HG03469 (cell line): ENCODE measurements around the gene TMEM231.

ENCODE experiments used
- ATAC-seq: cut with Tn5 transposase; IDR thresholded peaks from one replicate; pipeline ENCODE4 v1.9.1; 2021; ENCODE audit warnings: mild to moderate bottlenecking, moderate library complexity, moderate number of reproducible peaks; ENCODE audit not compliant: unreplicated experiment

The TMEM231 gene

DNA sequence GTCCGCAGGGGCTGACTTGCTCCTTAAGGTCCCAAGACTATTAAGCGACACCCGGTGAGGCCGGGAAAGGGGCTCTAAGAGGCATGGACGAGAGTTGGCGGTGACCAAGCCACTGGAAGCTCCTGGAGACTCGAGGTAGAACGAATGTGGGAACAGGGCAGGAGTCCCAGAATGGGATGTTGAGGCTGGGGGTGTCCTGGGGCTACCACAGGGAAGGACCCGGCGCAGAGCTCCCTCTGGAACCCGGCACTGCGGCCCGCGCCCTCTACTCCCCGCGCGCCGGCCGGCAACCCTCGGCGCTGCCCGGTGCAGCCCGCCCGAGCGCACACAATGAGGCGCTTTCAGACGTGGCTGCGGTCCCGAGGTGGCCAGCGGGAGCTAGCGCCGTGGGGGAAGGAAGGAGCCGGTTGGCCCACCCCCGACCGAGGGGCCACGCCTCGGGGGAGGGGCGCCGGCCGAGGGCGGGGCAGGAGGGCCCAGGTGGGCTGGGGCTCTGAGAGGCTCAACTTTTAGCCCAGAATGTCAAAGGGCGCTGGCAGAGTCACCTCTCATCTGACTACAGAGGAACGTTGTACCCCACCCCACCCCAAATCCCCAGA is 60.9 kb downstream of the TMEM231 start, which contains the start of gene CHST6:
Gene CHST6 (minus strand): TSS at position 366 of the 599 bp plus-strand sequence. CDS start 15,613 bp downstream, outside the sequence.
- ATAC-seq: peak; percentile 57

DNA sequence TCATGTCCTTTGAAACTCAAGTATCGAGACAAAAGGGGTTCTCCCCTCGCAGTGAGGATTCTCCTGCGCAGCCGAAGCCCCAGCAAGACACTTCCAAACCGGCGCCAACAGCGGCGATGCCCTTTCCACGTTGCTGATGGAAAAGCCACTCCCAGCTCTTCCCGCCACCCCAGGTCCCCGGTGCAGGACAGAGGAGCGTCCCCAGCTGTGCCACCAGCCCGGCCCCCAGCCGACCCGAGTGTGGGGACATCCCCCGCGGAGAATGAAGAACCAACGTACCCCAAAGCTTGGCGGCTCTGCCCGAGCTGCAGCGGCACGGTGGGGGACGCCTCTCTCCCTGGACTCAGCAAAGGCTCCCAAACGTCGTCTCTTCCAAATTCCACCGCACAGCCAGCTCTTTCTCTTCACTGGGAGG is 61.4 kb downstream of the TMEM231 start:
- ATAC-seq: no peak

DNA sequence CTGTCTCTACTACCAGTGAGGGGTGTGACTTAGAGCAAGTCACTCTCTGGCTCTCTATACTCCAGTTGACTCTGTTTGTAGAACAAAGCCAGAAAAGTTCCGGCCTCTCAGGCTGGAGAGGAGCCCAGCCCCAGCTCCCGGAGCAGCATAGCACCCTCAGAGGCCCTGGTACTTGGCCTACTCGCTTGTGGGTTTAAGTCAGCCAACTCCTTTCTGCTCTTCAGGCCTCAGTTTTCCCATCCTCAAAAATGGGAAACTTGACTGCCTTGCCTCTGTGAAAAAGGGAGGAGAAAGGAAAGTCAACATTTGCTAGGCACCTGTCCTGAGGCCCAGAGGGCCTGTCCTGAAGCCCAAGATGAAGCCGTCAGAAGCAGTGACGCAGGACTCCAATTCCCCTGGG is 61.9 kb downstream of the TMEM231 start:
- no peak for ATAC-seq

DNA sequence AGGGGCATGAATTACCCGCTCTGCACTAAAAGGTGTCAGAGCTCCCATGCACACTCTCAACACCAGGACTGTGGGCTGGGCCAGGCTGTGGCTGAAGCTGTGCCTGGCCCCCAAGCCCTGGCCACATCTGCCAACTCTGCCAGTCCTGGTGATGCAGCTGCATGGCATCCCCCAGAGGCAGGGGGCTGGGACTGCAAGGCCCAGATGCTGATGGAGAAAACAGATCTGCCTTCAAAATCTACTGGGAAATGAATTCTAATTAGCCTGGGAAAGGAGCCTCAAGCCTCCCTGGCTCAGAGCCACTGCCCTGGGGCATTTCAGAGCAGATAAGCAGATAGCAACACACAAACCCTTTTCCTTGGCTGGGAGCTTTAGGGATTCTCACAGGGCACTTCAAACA is 64.2 kb downstream of the TMEM231 start:
- ATAC-seq: no peak

DNA sequence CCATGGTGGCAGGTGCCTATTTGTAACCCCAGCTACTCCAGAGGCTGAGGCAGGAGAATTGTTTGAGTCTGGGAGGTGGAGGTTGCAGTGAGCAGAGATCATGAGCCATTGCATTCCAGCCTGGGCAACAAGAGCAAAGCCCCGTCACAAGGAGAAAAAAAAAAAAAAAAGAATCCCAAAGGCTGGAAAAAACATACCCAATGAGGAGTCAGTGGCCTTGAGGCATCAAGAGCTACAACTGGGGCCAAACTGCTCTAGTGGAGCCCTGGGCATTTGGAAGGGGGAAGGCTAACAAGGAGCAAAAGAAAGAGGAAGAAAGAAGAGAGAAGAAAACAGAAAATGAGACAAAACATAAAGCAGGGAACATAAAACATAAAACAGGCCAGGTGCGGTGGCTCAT is 67.7 kb downstream of the TMEM231 start:
- no peak for ATAC-seq
